ENCODE measurements around the gene GYS1.

Gene GYS1

GRCh38 chr19:48946463-48947257 is 46.4 kb downstream of the GYS1 start:
- CTCF ChIA-PET: no interaction called here

GRCh38 chr19:48945817-48946216 is 47.3 kb downstream of the GYS1 start:
- H3K4me3 ChIP-seq (ENCODE audit: low read depth, low read length): no peak overlapping the region
- no peaks in the 10 kb centered on the region; the same call in 1 of the 2 replicates for H3K9me3 ChIP-seq (ENCODE audit: control insufficient read depth, insufficient read depth, low read depth, low read length)
- peaks cover 0 to 4% of the 10 kb centered on the region in 2 experiments; a peak in 2 of 3 replicates for H3K36me3 ChIP-seq (ENCODE audit: control insufficient read depth in 2 of 2, insufficient read depth in 1 of 2, low read length in 2 of 2)
- H3K4me1 ChIP-seq (ENCODE audit: control insufficient read depth, insufficient read depth, low read length): no peaks in the 10 kb centered on the region
- POLR2A ChIA-PET: interaction anchor here (0.8 to 1.6 kb wide), 2 partner anchors 9 kb away, joined by 3 to 5 read pairs; partner anchors contain the start of gene BAX
- CTCF ChIA-PET: no interaction called here
- no peak overlapping the region for H3K27ac ChIP-seq (ENCODE audit: extremely low read depth, low read depth, low read length)
- TF ChIP-seq ZIC2 (tag by site-specific recombination; IDR thresholded peaks at IDR 0.05): no peak
- no peak for TF ChIP-seq ZNF473 (tag by site-specific recombination; IDR thresholded peaks at IDR 0.05)
- no peak for TF ChIP-seq PRDM4 (tag by site-specific recombination; IDR thresholded peaks at IDR 0.05)
- TF ChIP-seq ZNF169 (tag by site-specific recombination; IDR thresholded peaks at IDR 0.05): no peak
- TF ChIP-seq MZF1 (tag by site-specific recombination; IDR thresholded peaks at IDR 0.05; ENCODE audit: borderline replicate concordance): no peak
- no peak for TF ChIP-seq ZNF426 (tag by site-specific recombination; IDR thresholded peaks at IDR 0.05)
- no peak for TF ChIP-seq ZNF324 (tag by site-specific recombination; IDR thresholded peaks at IDR 0.05)
- TF ChIP-seq INSM2 (tag by site-specific recombination; IDR thresholded peaks at IDR 0.05): no peak
- TF ChIP-seq ZFP69B (tag by site-specific recombination; IDR thresholded peaks at IDR 0.05): no peak
- TF ChIP-seq ZNF138 (tag by site-specific recombination; IDR thresholded peaks at IDR 0.05; ENCODE audit: borderline replicate concordance): no peak
- no peak for TF ChIP-seq ZNF654 (tag by site-specific recombination; IDR thresholded peaks at IDR 0.05; ENCODE audit: low read depth)
- TF ChIP-seq, protein P1, sequence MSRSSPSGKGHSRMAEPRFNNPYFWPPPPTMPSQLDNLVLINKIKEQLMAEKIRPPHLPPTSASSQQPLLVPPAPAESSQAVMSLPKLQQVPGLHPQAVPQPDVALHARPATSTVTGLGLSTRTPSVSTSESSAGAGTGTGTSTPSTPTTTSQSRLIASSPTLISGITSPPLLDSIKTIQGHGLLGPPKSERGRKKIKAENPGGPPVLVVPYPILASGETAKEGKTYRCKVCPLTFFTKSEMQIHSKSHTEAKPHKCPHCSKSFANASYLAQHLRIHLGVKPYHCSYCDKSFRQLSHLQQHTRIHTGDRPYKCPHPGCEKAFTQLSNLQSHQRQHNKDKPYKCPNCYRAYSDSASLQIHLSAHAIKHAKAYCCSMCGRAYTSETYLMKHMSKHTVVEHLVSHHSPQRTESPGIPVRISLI (tag by site-specific recombination; IDR thresholded peaks at IDR 0.05): no peak

More at GRCh38 chr19:48946463-48947257, 46.4 kb downstream of the GYS1 start:
- POLR2A ChIA-PET: interaction anchor here (0.8 kb wide), 1 partner anchor 8 kb away, joined by 3 read pairs; the partner anchor contains the start of gene BAX
- Histone ChIP-seq H3K27ac (ENCODE audit: extremely low read depth, low read depth, low read length) (no peak overlapping the region), H3K4me1 (ENCODE audit: control insufficient read depth, insufficient read depth, low read length) (no peaks in the 10 kb centered on the region), H3K4me3 (ENCODE audit: low read depth, low read length) (no peak overlapping the region), H3K36me3 (ENCODE audit: control insufficient read depth in 2 of 2, insufficient read depth in 1 of 2, low read length in 2 of 2) (no peaks in the 10 kb centered on the region; a peak in 1 of 3 replicates), H3K9me3 (ENCODE audit: control insufficient read depth, insufficient read depth, low read depth, low read length) (no peaks in the 10 kb centered on the region)
- TF ChIP-seq ZNF280C (tag by site-specific recombination; IDR thresholded peaks at IDR 0.05): no peak
- TF ChIP-seq ZNF549 (tag by site-specific recombination; IDR thresholded peaks at IDR 0.05): no peak
- no peak for TF ChIP-seq ZNF544 (tag by site-specific recombination; IDR thresholded peaks at IDR 0.05)
- TF ChIP-seq, protein P2, sequence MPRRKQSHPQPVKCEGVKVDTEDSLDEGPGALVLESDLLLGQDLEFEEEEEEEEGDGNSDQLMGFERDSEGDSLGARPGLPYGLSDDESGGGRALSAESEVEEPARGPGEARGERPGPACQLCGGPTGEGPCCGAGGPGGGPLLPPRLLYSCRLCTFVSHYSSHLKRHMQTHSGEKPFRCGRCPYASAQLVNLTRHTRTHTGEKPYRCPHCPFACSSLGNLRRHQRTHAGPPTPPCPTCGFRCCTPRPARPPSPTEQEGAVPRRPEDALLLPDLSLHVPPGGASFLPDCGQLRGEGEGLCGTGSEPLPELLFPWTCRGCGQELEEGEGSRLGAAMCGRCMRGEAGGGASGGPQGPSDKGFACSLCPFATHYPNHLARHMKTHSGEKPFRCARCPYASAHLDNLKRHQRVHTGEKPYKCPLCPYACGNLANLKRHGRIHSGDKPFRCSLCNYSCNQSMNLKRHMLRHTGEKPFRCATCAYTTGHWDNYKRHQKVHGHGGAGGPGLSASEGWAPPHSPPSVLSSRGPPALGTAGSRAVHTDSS (tag by site-specific recombination; IDR thresholded peaks at IDR 0.05): no peak
- no peak for TF ChIP-seq BCL11A (tag by site-specific recombination; IDR thresholded peaks at IDR 0.05; ENCODE audit: low read depth)
- TF ChIP-seq KLF10 (tag by site-specific recombination; IDR thresholded peaks at IDR 0.05): no peak
- no peak for TF ChIP-seq ZNF366 (tag by site-specific recombination; conservative IDR thresholded peaks at IDR 0.05)

Measured in HEK293 (cell line).